ENCODE measurements around the gene SASH1.

DNA sequence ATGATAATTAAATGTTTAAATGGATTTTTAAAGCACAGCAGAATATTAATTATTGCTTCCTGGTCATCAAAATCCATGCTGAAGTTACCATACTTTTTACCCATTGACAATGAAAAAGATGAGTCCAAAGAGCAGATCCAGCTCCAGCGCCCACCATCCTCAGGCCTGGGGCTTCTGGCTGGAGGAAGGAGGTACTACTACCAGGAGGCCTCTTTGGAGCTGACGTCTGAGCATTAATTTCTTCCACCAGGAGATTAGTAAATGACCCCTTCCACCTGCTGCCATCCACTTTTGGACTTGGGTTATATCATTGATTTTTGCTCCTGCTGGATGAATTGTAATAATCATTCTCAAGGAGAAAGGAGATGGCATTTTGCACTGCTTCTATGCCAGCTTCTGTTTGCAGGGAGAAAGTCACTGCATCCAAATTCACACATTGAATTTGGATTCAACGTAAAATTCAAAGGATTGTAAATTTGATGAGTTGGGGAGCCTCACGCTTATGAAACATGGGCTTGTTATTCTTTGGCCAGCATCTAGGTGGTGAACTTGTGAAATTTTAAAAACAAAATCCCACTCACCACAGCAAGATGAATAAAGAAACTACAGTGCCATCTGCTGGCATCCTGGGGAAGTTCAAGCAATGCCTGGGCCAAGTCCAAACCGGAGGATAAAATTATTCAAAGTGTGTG lies 121.8 kb downstream of the SASH1 start:
- no peak for TF ChIP-seq EZH2 (IDR thresholded peaks at IDR 0.05; ENCODE audit: insufficient read depth, low read length)
- TF ChIP-seq, protein P1, sequence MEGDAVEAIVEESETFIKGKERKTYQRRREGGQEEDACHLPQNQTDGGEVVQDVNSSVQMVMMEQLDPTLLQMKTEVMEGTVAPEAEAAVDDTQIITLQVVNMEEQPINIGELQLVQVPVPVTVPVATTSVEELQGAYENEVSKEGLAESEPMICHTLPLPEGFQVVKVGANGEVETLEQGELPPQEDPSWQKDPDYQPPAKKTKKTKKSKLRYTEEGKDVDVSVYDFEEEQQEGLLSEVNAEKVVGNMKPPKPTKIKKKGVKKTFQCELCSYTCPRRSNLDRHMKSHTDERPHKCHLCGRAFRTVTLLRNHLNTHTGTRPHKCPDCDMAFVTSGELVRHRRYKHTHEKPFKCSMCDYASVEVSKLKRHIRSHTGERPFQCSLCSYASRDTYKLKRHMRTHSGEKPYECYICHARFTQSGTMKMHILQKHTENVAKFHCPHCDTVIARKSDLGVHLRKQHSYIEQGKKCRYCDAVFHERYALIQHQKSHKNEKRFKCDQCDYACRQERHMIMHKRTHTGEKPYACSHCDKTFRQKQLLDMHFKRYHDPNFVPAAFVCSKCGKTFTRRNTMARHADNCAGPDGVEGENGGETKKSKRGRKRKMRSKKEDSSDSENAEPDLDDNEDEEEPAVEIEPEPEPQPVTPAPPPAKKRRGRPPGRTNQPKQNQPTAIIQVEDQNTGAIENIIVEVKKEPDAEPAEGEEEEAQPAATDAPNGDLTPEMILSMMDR (IDR thresholded peaks at IDR 0.05; ENCODE audit: insufficient read depth, low read depth, low read length), result peak; percentile 99

Measured in astrocyte (in vitro differentiated cells and primary cell).